Measurements from ENCODE around the gene RASA4.
"Not testable (repeated sequence)": the region's sequence is repeated elsewhere in the genome, so short reads cannot be mapped to it uniquely, and the experiment has no call there.

RASA4 gene

GRCh38 chr7:102589857-102590256 lies 26.7 kb downstream of the RASA4 start:
- H3K36me3 ChIP-seq (ENCODE audit: control insufficient read depth, insufficient read depth, low read length); DNase-seq (ENCODE audit: extremely low read depth, insufficient read length); H3K4me3 ChIP-seq (replicated peaks; ENCODE audit: low read depth, low read length); H3K27me3 ChIP-seq (replicated peaks; ENCODE audit: control insufficient read depth, insufficient read depth, low read length): not testable (repeated sequence)

GRCh38 chr7:102583495-102583894 lies 33.1 kb downstream of the RASA4 start:
- not testable (repeated sequence) for H3K4me3 ChIP-seq (replicated peaks; ENCODE audit: low read depth, low read length); DNase-seq (ENCODE audit: extremely low read depth, insufficient read length); H3K27me3 ChIP-seq (replicated peaks; ENCODE audit: control insufficient read depth, insufficient read depth, low read length); H3K36me3 ChIP-seq (ENCODE audit: control insufficient read depth, insufficient read depth, low read length)

- H3K36me3 ChIP-seq (ENCODE audit: control insufficient read depth, insufficient read depth, low read length); DNase-seq (ENCODE audit: extremely low read depth, insufficient read length); H3K4me3 ChIP-seq (replicated peaks; ENCODE audit: low read depth, low read length); H3K27me3 ChIP-seq (replicated peaks; ENCODE audit: control insufficient read depth, insufficient read depth, low read length): not testable (repeated sequence)
These were observed 34.8 kb downstream of the RASA4 start for GRCh38 chr7:102581722-102582121.

- H3K27me3 ChIP-seq (replicated peaks; ENCODE audit: control insufficient read depth, insufficient read depth, low read length); H3K4me3 ChIP-seq (replicated peaks; ENCODE audit: low read depth, low read length); H3K36me3 ChIP-seq (ENCODE audit: control insufficient read depth, insufficient read depth, low read length); DNase-seq (ENCODE audit: extremely low read depth, insufficient read length): not testable (repeated sequence)
These were observed 38.1 kb downstream of the RASA4 start for GRCh38 chr7:102578486-102578885.

GRCh38 chr7:102577315-102578240 lies 39.0 kb downstream of the RASA4 start:
- H3K27me3 ChIP-seq (replicated peaks; ENCODE audit: control insufficient read depth, insufficient read depth, low read length); H3K4me3 ChIP-seq (replicated peaks; ENCODE audit: low read depth, low read length); H3K36me3 ChIP-seq (ENCODE audit: control insufficient read depth, insufficient read depth, low read length); DNase-seq (ENCODE audit: extremely low read depth, insufficient read length): not testable (repeated sequence)

GRCh38 chr7:102576363-102576762 lies 40.2 kb downstream of the RASA4 start:
- not testable (repeated sequence) for DNase-seq (ENCODE audit: extremely low read depth, insufficient read length); H3K27me3 ChIP-seq (replicated peaks; ENCODE audit: control insufficient read depth, insufficient read depth, low read length)

GRCh38 chr7:102574607-102575006 lies 41.9 kb downstream of the RASA4 start:
- H3K4me3 ChIP-seq (replicated peaks; ENCODE audit: low read depth, low read length); DNase-seq (ENCODE audit: extremely low read depth, insufficient read length); H3K36me3 ChIP-seq (ENCODE audit: control insufficient read depth, insufficient read depth, low read length); H3K27me3 ChIP-seq (replicated peaks; ENCODE audit: control insufficient read depth, insufficient read depth, low read length): not testable (repeated sequence)

More at GRCh38 chr7:102576363-102576762, 40.2 kb downstream of the RASA4 start:
- H3K4me3 ChIP-seq (replicated peaks; ENCODE audit: low read depth, low read length); H3K36me3 ChIP-seq (ENCODE audit: control insufficient read depth, insufficient read depth, low read length): not testable (repeated sequence)

GRCh38 chr7:102572261-102573239 lies 44.0 kb downstream of the RASA4 start, which contains the start of gene POLR2J3:
Gene POLR2J3, minus strand, starts transcription at chr7:102572583. Its CDS starts 62 bp downstream, at chr7:102572521.
- peak; percentile 50 for TF ChIP-seq CTCF (IDR thresholded peaks at IDR 0.05; ENCODE audit: insufficient read depth, low read length, poor library complexity, severe bottlenecking)
- DNase-seq (ENCODE audit: extremely low read depth, insufficient read length) = not testable (repeated sequence)
- peak within 1 kb of the TSS; percentile 63 for H3K4me3 ChIP-seq (replicated peaks; ENCODE audit: low read depth, low read length)

GRCh38 chr7:102568620-102569019 lies 47.9 kb downstream of the RASA4 start:
- H3K4me3 ChIP-seq (replicated peaks; ENCODE audit: low read depth, low read length); DNase-seq (ENCODE audit: extremely low read depth, insufficient read length); H3K36me3 ChIP-seq (ENCODE audit: control insufficient read depth, insufficient read depth, low read length); H3K27me3 ChIP-seq (replicated peaks; ENCODE audit: control insufficient read depth, insufficient read depth, low read length): not testable (repeated sequence)

More at GRCh38 chr7:102572261-102573239, 44.0 kb downstream of the RASA4 start, which contains the start of gene POLR2J3:
- not testable (repeated sequence) for H3K27me3 ChIP-seq (replicated peaks; ENCODE audit: control insufficient read depth, insufficient read depth, low read length); H3K36me3 ChIP-seq (ENCODE audit: control insufficient read depth, insufficient read depth, low read length)

GRCh38 chr7:102550808-102551422 lies 65.6 kb downstream of the RASA4 start, which contains the start of gene SPDYE2:
Gene SPDYE2, plus strand, starts transcription at chr7:102551226. Its CDS starts 2,030 bp downstream, at chr7:102553256.
- not testable (repeated sequence) for H3K36me3 ChIP-seq (ENCODE audit: control insufficient read depth, insufficient read depth, low read length); DNase-seq (ENCODE audit: extremely low read depth, insufficient read length); H3K27me3 ChIP-seq (replicated peaks; ENCODE audit: control insufficient read depth, insufficient read depth, low read length); H3K4me3 ChIP-seq (replicated peaks; ENCODE audit: low read depth, low read length)

- not testable (repeated sequence) for H3K36me3 ChIP-seq (ENCODE audit: control insufficient read depth, insufficient read depth, low read length); DNase-seq (ENCODE audit: extremely low read depth, insufficient read length); H3K4me3 ChIP-seq (replicated peaks; ENCODE audit: low read depth, low read length); H3K27me3 ChIP-seq (replicated peaks; ENCODE audit: control insufficient read depth, insufficient read depth, low read length)
These were observed 70.2 kb downstream of the RASA4 start for GRCh38 chr7:102546353-102546752.

- H3K27me3 ChIP-seq (replicated peaks; ENCODE audit: control insufficient read depth, insufficient read depth, low read length); DNase-seq (ENCODE audit: extremely low read depth, insufficient read length): not testable (repeated sequence)
These were observed 71.3 kb downstream of the RASA4 start for GRCh38 chr7:102545288-102545687.

More at GRCh38 chr7:102545288-102545687, 71.3 kb downstream of the RASA4 start:
- H3K4me3 ChIP-seq (replicated peaks; ENCODE audit: low read depth, low read length); H3K36me3 ChIP-seq (ENCODE audit: control insufficient read depth, insufficient read depth, low read length): not testable (repeated sequence)
